ENCODE measurements around the gene ERLIN1.

- TF ChIP-seq GATA2 (IDR thresholded peaks at IDR 0.05; ENCODE audit: low read depth, low read length) (no peak), GATA3 (IDR thresholded peaks at IDR 0.05; ENCODE audit: low read depth, low read length) (no peak)
Measured at GRCh38 chr10:100106865-100107264, 79.0 kb downstream of the ERLIN1 start.
